ENCODE data around the gene ZNF518A. TPM values are rescaled to one million over a fixed set of nuclear protein-coding genes. Genes with fewer than 3 reads are reported as not detected.

ZNF518A gene
- total and polyA plus RNA-seq, 2 of the 8 experiments (the other 6 are each of a cell fraction or from before 2014, with no cell fraction given): 6.6 to 34.8 TPM

GRCh38 chr10:96107623-96108038 lies 22.5 kb upstream of the ZNF518A start:
- no peak overlapping the region for H3K27ac ChIP-seq (ENCODE audit: low read depth, low read length)
- no peak overlapping the region for H3K14ac ChIP-seq (ENCODE audit: insufficient read length)
- H3K23ac ChIP-seq (ENCODE audit: insufficient read length): no peak overlapping the region
- H3K9ac ChIP-seq (replicated peaks in 1 of 4; ENCODE audit: extremely low read depth in 1 of 4, low read depth in 3 of 4, low read length in 3 of 4): no peak overlapping the region
- no peak overlapping the region for H2BK5ac ChIP-seq (ENCODE audit: low read depth, low read length)
- no peak overlapping the region for H3K4ac ChIP-seq (replicated peaks; ENCODE audit: insufficient read length, low read depth, low read length)
- H3K79me2 ChIP-seq (ENCODE audit: control insufficient read depth in 1 of 2, insufficient read depth in 2 of 2, low read length in 2 of 2): no peaks in the 10 kb centered on the region
- H2BK15ac ChIP-seq (ENCODE audit: low read length): no peak overlapping the region
- H2BK20ac ChIP-seq (ENCODE audit: low read length): no peak overlapping the region
- DNase-seq (ENCODE audit: low read depth in 1 of 2, low spot score in 2 of 2): no peak
- FAIRE-seq: no peak
- POLR2A ChIA-PET (ENCODE audit: partially characterized antibody): interaction anchor here (0.7 to 2.3 kb wide), 2 partner anchors 22 to 82 kb away, joined by 3 to 7 read pairs; partner anchors contain the start of gene ZNF518A
- no peaks in the 10 kb centered on the region for H4K20me1 ChIP-seq (replicated peaks in 1 of 2; ENCODE audit: control insufficient read depth in 1 of 2, insufficient read depth in 2 of 2, low read length in 2 of 2)
- H3K9me3 ChIP-seq (ENCODE audit: insufficient read depth in 2 of 2, low read depth in 1 of 2, low read length in 1 of 2): no peaks in the 10 kb centered on the region
- H3K18ac ChIP-seq (ENCODE audit: extremely low read depth, low read length): no peak overlapping the region
- no peak overlapping the region for H4K5ac ChIP-seq (ENCODE audit: insufficient read length, low read depth, low read length)
- CTCF ChIA-PET (ENCODE audit: partially characterized antibody): interaction anchor here (1.0 kb wide), 2 partner anchors 57 to 122 kb away, joined by 3 to 6 read pairs; no protein-coding TSS in a partner anchor
- no peaks in the 10 kb centered on the region; a peak in 1 of 7 replicates for H3K27me3 ChIP-seq (replicated peaks in 1 of 4; ENCODE audit: control insufficient read depth in 3 of 4, extremely low read depth in 1 of 4, insufficient read depth in 3 of 4, low read length in 3 of 4)
- 0 out of 2 replicates have a peak overlapping the region, but pooled peaks have one; percentile 52 for H2AFZ ChIP-seq (ENCODE audit: low read length)
- H3K36me3 ChIP-seq (ENCODE audit: control insufficient read depth in 2 of 4, insufficient read depth in 4 of 4, low read length in 3 of 4): no peaks in the 10 kb centered on the region
- H2BK120ac ChIP-seq (replicated peaks; ENCODE audit: low read depth, low read length): no peak overlapping the region
- no peaks in the 10 kb centered on the region for H3K23me2 ChIP-seq (ENCODE audit: low read depth, low read length)
- no peak overlapping the region for H2BK12ac ChIP-seq (ENCODE audit: low read depth, low read length)
- no peaks in the 10 kb centered on the region for H3K79me1 ChIP-seq (ENCODE audit: low read depth, low read length)
- H4K8ac ChIP-seq (ENCODE audit: extremely low read depth, insufficient read depth, low read length): no peak overlapping the region
- 80% methylated on average over 3 of the region's 3 CpGs; no CpG with 5 or more reads in 1 of the 2 experiments for WGBS, 2 experiments (ENCODE audit: extremely low coverage in 1 of 2, insufficient coverage in 1 of 2, insufficient read length in 1 of 2, insufficient replicate concordance in 2 of 2, low coverage in 1 of 2, low lambda C conversion rate in 2 of 2, missing lambda C conversion rate in 1 of 2)
- H3K56ac ChIP-seq (replicated peaks; ENCODE audit: insufficient read length, low read depth, low read length): no peak overlapping the region
- H3K4me2 ChIP-seq (ENCODE audit: insufficient read depth in 1 of 2, low read depth in 2 of 2, low read length in 2 of 2): no peak overlapping the region
- no peak overlapping the region for H3K4me3 ChIP-seq (ENCODE audit: extremely low read depth in 1 of 4, insufficient read depth in 2 of 4, low read depth in 3 of 4, low read length in 4 of 4)
- no peaks in the 10 kb centered on the region for H3K4me1 ChIP-seq (replicated peaks in 1 of 4; ENCODE audit: control insufficient read depth in 3 of 4, insufficient read depth in 4 of 4, low read length in 3 of 4)
- H4K91ac ChIP-seq (replicated peaks; ENCODE audit: insufficient read length, low read length): no peak overlapping the region
- no peak overlapping the region for H2AK5ac ChIP-seq (ENCODE audit: low read depth, low read length)
- TF ChIP-seq RFX5 (IDR thresholded peaks at IDR 0.05; ENCODE audit: borderline replicate concordance, low read depth, low read length): no peak
- TF ChIP-seq KDM1A (IDR thresholded peaks at IDR 0.05; ENCODE audit: borderline replicate concordance, low read length): no peak
- TF ChIP-seq GABPA (IDR thresholded peaks at IDR 0.05; ENCODE audit: borderline replicate concordance, insufficient read depth, low read length): no peak
- TF ChIP-seq KDM4A (IDR thresholded peaks at IDR 0.05; ENCODE audit: low read depth, low read length, severe bottlenecking): no peak
- TF ChIP-seq CHD2 (IDR thresholded peaks at IDR 0.05; ENCODE audit: low read length): no peak
- TF ChIP-seq SIN3A (conservative IDR thresholded peaks at IDR 0.05 in 1 of 2, IDR thresholded peaks at IDR 0.05 in 1 of 2; ENCODE audit: low read depth in 1 of 2, low read length in 2 of 2): no peak
- TF ChIP-seq ASH2L (IDR thresholded peaks at IDR 0.05; ENCODE audit: low read length): no peak

All from H1 (cell line).